AG10803 (cell line): Measurements from ENCODE around the gene CAPG.

ENCODE experiments used
- DNase-seq: peaks from one replicate; pipeline ENCODE4 v3.0.0; 2010; ENCODE audit warnings: low read depth
- H3K4me3 ChIP-seq: 2 replicates; pipeline ENCODE4 v1.5.1; 2011; ENCODE audit warnings: mild to moderate bottlenecking, low read length, control low read depth
- CTCF ChIP-seq: conservative IDR thresholded peaks from 2 replicates; pipeline ENCODE4 v1.5.1; 2011; ENCODE audit warnings: mild to moderate bottlenecking, low read length, control low read depth, inconsistent platforms

The CAPG gene

GRCh38 chr2:85380048-85380447, 30.1 kb downstream of the CAPG start:
- no peak for DNase-seq
- no peak overlapping the region for H3K4me3 ChIP-seq
- no peak for TF ChIP-seq CTCF

- TF ChIP-seq CTCF = no peak
- DNase-seq = no peak
- no peak overlapping the region for H3K4me3 ChIP-seq
These were observed 31.9 kb downstream of the CAPG start for GRCh38 chr2:85378257-85378656.

DNA sequence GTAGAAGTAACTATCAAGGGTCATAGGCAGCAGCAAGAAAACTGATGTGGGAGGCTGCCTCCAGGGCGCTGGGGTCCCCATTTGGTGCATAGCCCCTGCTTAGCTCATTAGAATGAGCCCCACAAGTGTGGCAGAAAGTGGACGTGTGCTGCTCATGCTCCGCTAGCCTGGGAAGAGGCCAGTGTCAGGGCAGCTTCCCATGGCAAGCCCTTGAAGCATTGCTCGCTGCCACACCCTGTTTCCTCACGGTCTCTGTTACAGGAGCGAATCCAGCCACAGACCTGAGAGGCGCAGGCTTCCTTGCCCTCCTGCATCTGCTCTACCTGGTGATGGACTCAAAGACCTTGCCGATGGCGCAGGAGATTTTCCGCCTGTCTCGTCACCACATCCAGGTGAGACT, 33.1 kb downstream of the CAPG start:
- DNase-seq = peak; percentile 28
- no peak for TF ChIP-seq CTCF
- no peak overlapping the region for H3K4me3 ChIP-seq

- DNase-seq = peak; percentile 85
- H3K4me3 ChIP-seq = no peak overlapping the region
- no peak for TF ChIP-seq CTCF
These were observed 33.7 kb downstream of the CAPG start for GRCh38 chr2:85376291-85377065.

- no peak for TF ChIP-seq CTCF
- no peak for DNase-seq
- no peak overlapping the region for H3K4me3 ChIP-seq
These were observed 39.1 kb downstream of the CAPG start for GRCh38 chr2:85371045-85371444.

GRCh38 chr2:85369500-85369899, 40.7 kb downstream of the CAPG start:
- TF ChIP-seq CTCF = no peak
- DNase-seq = no peak
- no peak overlapping the region for H3K4me3 ChIP-seq

DNA sequence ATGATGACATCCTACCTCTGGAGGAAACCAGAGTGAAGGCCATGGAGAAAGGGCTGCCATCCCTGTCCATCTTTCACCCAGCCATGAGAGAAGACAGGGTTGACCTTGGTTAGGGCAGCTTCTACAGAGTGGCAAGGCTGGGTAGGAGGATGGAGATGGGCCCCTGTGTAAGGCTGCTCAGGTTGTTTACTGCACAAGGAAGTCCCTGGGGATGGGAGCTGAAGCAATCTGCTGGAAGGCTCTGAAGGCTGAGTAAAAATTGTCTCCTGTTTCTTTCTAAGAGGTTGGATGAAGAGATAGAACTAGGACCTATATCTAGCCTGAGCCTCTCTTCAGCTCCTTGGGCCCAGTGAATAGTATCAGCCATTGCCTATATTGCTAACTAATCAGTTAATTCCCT, 41.2 kb downstream of the CAPG start:
- no peak for TF ChIP-seq CTCF
- H3K4me3 ChIP-seq = no peak overlapping the region
- DNase-seq = no peak
